Common myeloid progenitor, CD34-positive (primary cell): Measurements from ENCODE around the gene FOXE1.
A peak's percentile ranks its signal among the peaks of the same experiment; 100 is the strongest.

ENCODE experiments used
- CTCF ChIA-PET: fragments of 350-600 bp; sonication (Branson Sonifier 250); formaldehyde crosslinking; loops from one replicate; lab custom pipeline; 2021; ENCODE audit warnings: antibody characterized with exemption; lab: Charles Lee
- POLR2A ChIA-PET: fragments of 350-600 bp; sonication (Branson Sonifier 250); formaldehyde crosslinking; loops from one replicate; lab custom pipeline; 2021; ENCODE audit warnings: antibody characterized with exemption; lab: Charles Lee
- DNase-seq, 3 donors: peaks; one replicate each; pipeline versions ENCODE4 v3.0.0 to v3.0.0-alpha.2; 2013
- H3K27ac ChIP-seq, 2 experiments: 1 replicate in 1 of 2; 2 replicates in 1 of 2; pipeline ENCODE4 v1.7.0; 2013; ENCODE audit warnings: inconsistent platforms in 2 of 2, low read length in 2 of 2, mild to moderate bottlenecking in 2 of 2, low read depth in 1 of 2, moderate library complexity in 1 of 2; ENCODE audit not compliant: severe bottlenecking in 2 of 2, insufficient read depth in 1 of 2, poor library complexity in 1 of 2
- H3K27me3 ChIP-seq, 5 experiments: replicated peaks in 2 of 5; 1 replicate in 3 of 5; 2 replicates in 2 of 5; pipeline versions ENCODE4 v1.6.1 to v1.7.0; 2013; ENCODE audit warnings: low read length in 4 of 5, mild to moderate bottlenecking in 2 of 5, moderate library complexity in 2 of 5, inconsistent platforms in 1 of 5; ENCODE audit not compliant: insufficient read depth in 5 of 5, control insufficient read depth in 4 of 5
- H3K36me3 ChIP-seq, 4 experiments: 1 replicate in 2 of 4; 2 replicates in 2 of 4; pipeline versions ENCODE4 v1.6.1 to v1.7.0; 2013; ENCODE audit warnings: low read length in 3 of 4, control low read depth in 1 of 4, mild to moderate bottlenecking in 1 of 4; ENCODE audit not compliant: control insufficient read depth in 4 of 4, insufficient read depth in 4 of 4
- H3K4me1 ChIP-seq, 4 experiments: 1 replicate in 3 of 4; 2 replicates in 1 of 4; pipeline versions ENCODE4 v1.6.1 to v1.7.1; 2013; ENCODE audit warnings: low read length in 3 of 4, mild to moderate bottlenecking in 3 of 4, control low read depth in 1 of 4, inconsistent platforms in 1 of 4, moderate library complexity in 1 of 4; ENCODE audit not compliant: control insufficient read depth in 4 of 4, insufficient read depth in 4 of 4; ENCODE audit errors: control extremely low read depth in 1 of 4
- H3K4me3 ChIP-seq, 7 experiments: 1 replicate in 4 of 7; 2 replicates in 3 of 7; pipeline versions ENCODE4 v1.5.1 to v1.7.0; 2013; ENCODE audit warnings: mild to moderate bottlenecking in 7 of 7, low read length in 6 of 7, moderate library complexity in 6 of 7, inconsistent platforms in 2 of 7, low read depth in 2 of 7, control low read depth in 1 of 7; ENCODE audit not compliant: insufficient read depth in 4 of 7, control insufficient read depth in 1 of 7; ENCODE audit errors: extremely low read depth in 1 of 7
- H3K9me3 ChIP-seq, 5 experiments: 1 replicate in 4 of 5; 2 replicates in 1 of 5; pipeline versions ENCODE4 v1.6.1 to v1.7.1; 2013; ENCODE audit warnings: low read length in 4 of 5, mild to moderate bottlenecking in 2 of 5, inconsistent platforms in 1 of 5, low read depth in 1 of 5, moderate library complexity in 1 of 5; ENCODE audit not compliant: control insufficient read depth in 4 of 5, insufficient read depth in 2 of 5; ENCODE audit errors: control extremely low read depth in 1 of 5
- WGBS: methylation state at CpG from one replicate; pipeline ENCODE4 v1.1.5; 2013; ENCODE audit not compliant: insufficient coverage; 5-methylcytosine and 5-hydroxymethylcytosine counted together

Gene FOXE1

DNA sequence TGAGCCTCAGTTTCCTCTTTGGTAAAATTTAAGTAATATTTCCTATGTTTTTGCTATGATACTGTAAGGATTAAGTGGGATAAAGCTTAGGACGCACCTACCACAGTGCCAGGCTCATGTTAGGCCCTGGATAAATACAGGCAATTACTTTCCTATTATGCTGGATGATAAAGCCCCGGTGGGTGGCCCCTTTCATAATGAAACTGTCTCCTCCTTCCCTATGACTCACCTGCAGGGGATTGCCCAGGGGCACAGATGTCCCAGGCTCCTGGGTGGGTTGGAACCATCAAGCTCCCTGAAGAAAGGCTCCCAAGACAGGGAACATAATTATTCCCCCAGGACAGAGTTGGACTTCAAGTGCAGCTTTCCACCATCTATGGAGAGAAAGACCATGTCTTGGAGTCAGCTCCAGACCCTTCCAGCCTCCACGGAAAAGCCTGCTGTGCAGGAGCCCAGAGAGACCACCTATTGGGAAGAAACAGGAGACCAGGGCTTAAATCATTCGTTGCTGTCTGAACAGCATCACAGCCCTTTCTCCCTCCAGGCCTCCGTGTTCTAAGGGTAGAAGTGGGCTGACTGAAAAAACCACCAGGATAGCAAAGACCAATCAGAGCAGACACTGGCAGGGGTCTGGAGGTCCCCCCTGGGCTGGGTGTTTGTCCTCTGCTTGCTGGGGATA is 43.2 kb upstream of the FOXE1 start:
- H3K9me3 ChIP-seq: peaks cover 0 to 10% (median 0%) of the 10 kb centered on the region in 5 experiments
- ChIA-PET POLR2A (no interaction called here), CTCF (no interaction called here)
- no peak overlapping the region for H3K27ac ChIP-seq
- H3K27me3 ChIP-seq: peaks cover 7 to 32% (median 11%) of the 10 kb centered on the region in 5 experiments
- H3K4me1 ChIP-seq: no peaks in the 10 kb centered on the region
- no peaks in the 10 kb centered on the region for H3K36me3 ChIP-seq
- no peak for DNase-seq
- no peak overlapping the region for H3K4me3 ChIP-seq
- 100% methylated on average over 3 of the region's 5 CpGs for WGBS

DNA sequence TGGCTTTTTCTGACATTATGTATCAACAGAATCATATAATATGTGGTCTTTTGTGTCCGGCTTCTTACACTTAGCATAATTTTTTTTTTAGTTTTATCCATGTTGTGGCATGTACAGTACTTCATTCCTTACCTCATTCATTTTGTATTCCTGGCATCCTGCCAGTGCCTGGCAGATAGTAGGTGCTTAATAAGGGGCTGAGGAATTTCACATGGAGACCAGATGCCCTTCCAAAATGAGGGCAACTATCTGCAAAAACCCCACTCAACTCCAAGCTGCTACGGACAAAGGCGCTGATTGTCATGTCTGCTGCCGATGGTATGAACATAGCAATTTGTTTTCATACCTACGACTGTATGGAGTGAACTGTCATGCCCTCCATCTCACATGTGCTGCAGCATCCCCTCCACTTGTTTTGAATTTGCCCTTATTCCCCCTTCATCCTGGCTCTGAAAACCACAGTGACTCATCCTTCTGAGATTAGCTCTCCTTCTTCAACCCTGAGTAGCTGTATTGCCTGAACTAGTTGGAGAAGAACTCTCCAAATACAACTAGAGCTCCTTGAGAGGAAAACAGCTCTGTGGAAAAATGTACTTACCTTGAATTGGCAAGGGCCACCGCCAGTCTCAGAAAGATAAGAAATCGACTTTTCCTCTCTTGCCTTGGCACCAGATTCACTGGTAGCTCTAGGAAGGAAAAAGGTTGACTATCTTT is 41.3 kb upstream of the FOXE1 start:
- H3K4me1 ChIP-seq: no peaks in the 10 kb centered on the region
- H3K27me3 ChIP-seq: peaks cover 3 to 18% (median 5%) of the 10 kb centered on the region in 5 experiments
- no peak overlapping the region for H3K4me3 ChIP-seq
- peaks cover 0 to 10% (median 0%) of the 10 kb centered on the region in 5 experiments for H3K9me3 ChIP-seq
- DNase-seq: peak; percentile 8 to 51 (median 46)
- CTCF ChIA-PET: no interaction called here
- 94% methylated on average over 6 of the region's 7 CpGs for WGBS
- H3K36me3 ChIP-seq: no peaks in the 10 kb centered on the region
- no peak overlapping the region for H3K27ac ChIP-seq
- POLR2A ChIA-PET: no interaction called here

- peaks cover 2 to 13% (median 5%) of the 10 kb centered on the region in 5 experiments for H3K27me3 ChIP-seq
- no peak overlapping the region for H3K27ac ChIP-seq
- no peaks in the 10 kb centered on the region for H3K4me1 ChIP-seq
- peaks cover 0 to 10% (median 0%) of the 10 kb centered on the region in 5 experiments for H3K9me3 ChIP-seq
- WGBS: 100% methylated on average over 2 of the region's 2 CpGs
- POLR2A ChIA-PET: no interaction called here
- H3K36me3 ChIP-seq: no peaks in the 10 kb centered on the region
- no peak for DNase-seq
- no peak overlapping the region for H3K4me3 ChIP-seq
- CTCF ChIA-PET: no interaction called here
Measured at GRCh38 chr9:97812247-97812543, 40.8 kb upstream of the FOXE1 start.

DNA sequence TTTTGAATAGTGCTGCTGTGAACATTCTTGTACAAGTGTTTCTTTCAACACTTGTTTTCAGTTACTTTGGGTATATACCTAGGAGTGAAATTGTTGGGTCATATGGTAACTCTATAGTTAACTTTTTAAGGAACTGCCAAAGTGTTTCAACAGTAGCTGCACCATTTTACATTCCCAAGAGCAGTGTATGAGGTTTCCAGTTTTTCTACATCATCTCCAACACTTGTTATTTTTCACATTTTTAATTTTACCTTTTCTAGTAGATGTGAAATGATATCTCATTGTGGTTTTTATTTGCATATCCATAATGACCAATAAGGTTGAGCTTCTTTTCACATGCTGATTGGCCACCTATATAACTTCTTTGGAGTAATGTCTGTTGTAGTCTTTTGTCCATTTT is 40.0 kb upstream of the FOXE1 start:
- Histone ChIP-seq H3K4me3 (no peak overlapping the region), H3K27me3 (peaks cover 0 to 11% (median 5%) of the 10 kb centered on the region in 5 experiments), H3K9me3 (peaks cover 0 to 10% (median 0%) of the 10 kb centered on the region in 5 experiments), H3K4me1 (no peaks in the 10 kb centered on the region), H3K27ac (no peak overlapping the region), H3K36me3 (no peaks in the 10 kb centered on the region)
- ChIA-PET POLR2A (no interaction called here), CTCF (no interaction called here)
- DNase-seq: no peak

GRCh38 chr9:97819735-97820134 is 33.3 kb upstream of the FOXE1 start:
- Histone ChIP-seq H3K4me3 (no peak overlapping the region), H3K9me3 (peaks cover 2 to 15% (median 6%) of the 10 kb centered on the region in 5 experiments), H3K4me1 (no peaks in the 10 kb centered on the region), H3K27me3 (peaks cover 4 to 25% (median 7%) of the 10 kb centered on the region in 5 experiments), H3K36me3 (no peaks in the 10 kb centered on the region), H3K27ac (no peak overlapping the region)
- no peak for DNase-seq
- POLR2A ChIA-PET: interaction anchor here (0.5 kb wide), 1 partner anchor 747 kb away, joined by 3 read pairs; no protein-coding TSS in a partner anchor
- WGBS: no CpG with 5 or more reads among the region's 1 CpG
- CTCF ChIA-PET: interaction anchor here (1.0 kb wide), 2 partner anchors 36 to 39 kb away, joined by 3 read pairs; no protein-coding TSS in a partner anchor

DNA sequence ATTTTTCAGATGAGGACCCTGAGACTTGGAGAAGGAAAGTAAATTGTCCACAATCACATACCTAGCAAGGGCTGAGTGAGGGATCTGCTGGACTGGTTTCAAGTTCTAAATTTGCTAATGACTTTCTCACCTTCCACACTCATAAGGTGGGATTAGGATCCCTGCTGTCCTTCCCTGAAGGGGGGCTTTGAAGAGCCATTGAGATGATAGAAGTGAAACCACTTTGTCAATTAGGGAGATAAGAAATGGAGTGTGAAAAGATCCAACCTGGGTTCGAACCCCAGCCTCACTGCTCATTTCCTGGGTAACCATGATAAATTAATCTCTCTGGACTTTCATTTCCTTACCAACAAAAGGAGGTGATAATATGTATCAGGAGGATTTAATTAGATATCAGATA is 32.7 kb upstream of the FOXE1 start:
- H3K4me1 ChIP-seq: no peaks in the 10 kb centered on the region
- ChIA-PET CTCF (interaction anchor here (0.6 to 1.0 kb wide), 3 partner anchors 37 to 188 kb away, joined by 3 read pairs; no protein-coding TSS in a partner anchor), POLR2A (interaction anchor here (0.5 kb wide), 1 partner anchor 747 kb away, joined by 3 read pairs; no protein-coding TSS in a partner anchor)
- peaks cover 4 to 25% (median 7%) of the 10 kb centered on the region in 5 experiments for H3K27me3 ChIP-seq
- H3K9me3 ChIP-seq: peaks cover 2 to 20% (median 6%) of the 10 kb centered on the region in 5 experiments
- DNase-seq: no peak
- H3K4me3 ChIP-seq: no peak overlapping the region
- H3K36me3 ChIP-seq: no peaks in the 10 kb centered on the region
- H3K27ac ChIP-seq: no peak overlapping the region
- no CpG with 5 or more reads among the region's 1 CpG for WGBS
